ENCODE measurements around the gene VPS41.

DNA sequence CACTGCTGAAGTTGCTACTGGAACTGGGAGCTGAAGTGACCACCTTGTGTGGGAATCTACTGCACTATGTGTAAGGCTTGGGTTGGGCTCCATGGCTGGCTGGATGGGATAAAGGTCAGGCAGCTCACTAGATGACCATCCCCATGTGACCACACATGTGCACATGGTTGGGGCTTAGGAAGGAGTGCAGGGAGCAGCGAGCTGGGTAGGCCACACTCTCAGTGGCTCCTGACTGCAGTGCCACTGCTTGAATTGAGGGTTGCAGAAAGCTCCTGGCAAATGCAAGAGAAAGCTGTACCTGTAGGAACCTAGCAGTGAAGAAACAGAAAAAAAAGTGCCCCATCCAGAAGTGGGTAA is 230.3 kb downstream of the VPS41 start:
- no peak for TF ChIP-seq POLR2A (IDR thresholded peaks at IDR 0.05; ENCODE audit: low read depth, low read length)
- no peak for TF ChIP-seq POLR2AphosphoS5 (IDR thresholded peaks at IDR 0.05; ENCODE audit: low read depth, low read length)

Measured in GM12892 (cell line).